Glutamatergic neuron (in vitro differentiated cells): ENCODE data around the gene TBL1XR1. TPM values are rescaled to one million over a fixed set of nuclear protein-coding genes. Genes with fewer than 3 reads are reported as not detected.

ENCODE experiments used
- DNase-seq: peaks from one replicate; pipeline ENCODE4 v3.0.0; 2022
- H3K27ac Mint-ChIP-seq: one replicate; pipeline ENCODE4 v1.8.0; 2020; ENCODE audit warnings: mild to moderate bottlenecking, mixed read lengths, inconsistent platforms; ENCODE audit not compliant: unreplicated experiment
- H3K27me3 Mint-ChIP-seq: one replicate; pipeline ENCODE4 v1.8.0; 2020; ENCODE audit warnings: mild to moderate bottlenecking, moderate library complexity, mixed read lengths, inconsistent platforms; ENCODE audit not compliant: unreplicated experiment
- H3K36me3 Mint-ChIP-seq: one replicate; pipeline ENCODE4 v1.8.0; 2020; ENCODE audit warnings: mild to moderate bottlenecking, mixed read lengths, inconsistent platforms; ENCODE audit not compliant: unreplicated experiment
- H3K4me1 Mint-ChIP-seq: one replicate; pipeline ENCODE4 v1.8.0; 2020; ENCODE audit warnings: mild to moderate bottlenecking, low read depth, mixed read lengths, inconsistent platforms; ENCODE audit not compliant: unreplicated experiment
- H3K4me3 Mint-ChIP-seq: one replicate; pipeline ENCODE4 v1.8.0; 2020; ENCODE audit warnings: mild to moderate bottlenecking, mixed read lengths, inconsistent platforms; ENCODE audit not compliant: unreplicated experiment
- H3K9me3 Mint-ChIP-seq: one replicate; pipeline ENCODE4 v1.8.0; 2020; ENCODE audit warnings: mild to moderate bottlenecking, moderate library complexity, mixed read lengths, inconsistent platforms; ENCODE audit not compliant: unreplicated experiment
- CTCF ChIP-seq: fragments of 200-600 bp; sonication (generic); IDR thresholded peaks from one replicate; pipeline ENCODE4 v1.5.0; 2021; ENCODE audit not compliant: partially characterized antibody, unreplicated experiment
- total RNA-seq: library from RNA; stranded (reverse); fragmentation: NEBNext Ultra II Directional; extraction: Animal tissue kit (Norgen Biotek cat#: 25700); gene quantifications from one replicate; pipeline ENCODE4 v1.2.1, GENCODE V29; 2021; ENCODE audit not compliant: unreplicated experiment

The TBL1XR1 gene
- total RNA-seq, 1 donor from 2014 or later = 101 TPM

- Mint-ChIP-seq H3K4me3 (no peak overlapping the region), H3K36me3 (peaks cover 4% of the 10 kb centered on the region), H3K27me3 (no peaks in the 10 kb centered on the region), H3K27ac (no peak overlapping the region), H3K4me1 (peaks cover 15% of the 10 kb centered on the region), H3K9me3 (peaks cover 2% of the 10 kb centered on the region)
- no peak for TF ChIP-seq CTCF
- no peak for DNase-seq
Measured at GRCh38 chr3:177137774-177138705, 59.2 kb downstream of the TBL1XR1 start.

GRCh38 chr3:177136741-177137140 lies 60.5 kb downstream of the TBL1XR1 start:
- Mint-ChIP-seq H3K9me3 (peaks cover 2% of the 10 kb centered on the region), H3K4me3 (no peak overlapping the region), H3K27me3 (no peaks in the 10 kb centered on the region), H3K4me1 (peaks cover 22% of the 10 kb centered on the region), H3K36me3 (peaks cover 4% of the 10 kb centered on the region), H3K27ac (no peak overlapping the region)
- TF ChIP-seq CTCF = no peak
- DNase-seq = no peak

- peaks cover 4% of the 10 kb centered on the region for H3K36me3 Mint-ChIP-seq
- no peak for TF ChIP-seq CTCF
- peak overlapping the region; percentile 31 for H3K27ac Mint-ChIP-seq
- no peak for DNase-seq
- peaks cover 19% of the 10 kb centered on the region for H3K4me1 Mint-ChIP-seq
- H3K4me3 Mint-ChIP-seq = no peak overlapping the region
- peaks cover 2% of the 10 kb centered on the region for H3K9me3 Mint-ChIP-seq
- no peaks in the 10 kb centered on the region for H3K27me3 Mint-ChIP-seq
Measured at GRCh38 chr3:177135841-177136492, 61.3 kb downstream of the TBL1XR1 start.

- Mint-ChIP-seq H3K27me3 (no peaks in the 10 kb centered on the region), H3K36me3 (peaks cover 4% of the 10 kb centered on the region), H3K4me3 (no peak overlapping the region), H3K9me3 (peaks cover 2% of the 10 kb centered on the region), H3K27ac (no peak overlapping the region), H3K4me1 (peaks cover 19% of the 10 kb centered on the region)
- DNase-seq = no peak
- TF ChIP-seq CTCF = no peak
Measured at GRCh38 chr3:177134816-177135210, 62.5 kb downstream of the TBL1XR1 start.
